GM11168 (cell line): ENCODE results near the gene JDP2.
"Not testable (repeated sequence)": the region's sequence is repeated elsewhere in the genome, so short reads cannot be mapped to it uniquely, and the experiment has no call there.

Experiments used
- in situ Hi-C: fragments of 300-500 bp; cut with MboI; formaldehyde crosslinking; loops from one replicate; pipeline ENCODE4 v1.12.0; 2022; ENCODE audit warnings: low sequenced_read_pairs; ENCODE audit not compliant: unreplicated experiment

Gene JDP2, protein sequence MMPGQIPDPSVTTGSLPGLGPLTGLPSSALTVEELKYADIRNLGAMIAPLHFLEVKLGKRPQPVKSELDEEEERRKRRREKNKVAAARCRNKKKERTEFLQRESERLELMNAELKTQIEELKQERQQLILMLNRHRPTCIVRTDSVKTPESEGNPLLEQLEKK

DNA sequence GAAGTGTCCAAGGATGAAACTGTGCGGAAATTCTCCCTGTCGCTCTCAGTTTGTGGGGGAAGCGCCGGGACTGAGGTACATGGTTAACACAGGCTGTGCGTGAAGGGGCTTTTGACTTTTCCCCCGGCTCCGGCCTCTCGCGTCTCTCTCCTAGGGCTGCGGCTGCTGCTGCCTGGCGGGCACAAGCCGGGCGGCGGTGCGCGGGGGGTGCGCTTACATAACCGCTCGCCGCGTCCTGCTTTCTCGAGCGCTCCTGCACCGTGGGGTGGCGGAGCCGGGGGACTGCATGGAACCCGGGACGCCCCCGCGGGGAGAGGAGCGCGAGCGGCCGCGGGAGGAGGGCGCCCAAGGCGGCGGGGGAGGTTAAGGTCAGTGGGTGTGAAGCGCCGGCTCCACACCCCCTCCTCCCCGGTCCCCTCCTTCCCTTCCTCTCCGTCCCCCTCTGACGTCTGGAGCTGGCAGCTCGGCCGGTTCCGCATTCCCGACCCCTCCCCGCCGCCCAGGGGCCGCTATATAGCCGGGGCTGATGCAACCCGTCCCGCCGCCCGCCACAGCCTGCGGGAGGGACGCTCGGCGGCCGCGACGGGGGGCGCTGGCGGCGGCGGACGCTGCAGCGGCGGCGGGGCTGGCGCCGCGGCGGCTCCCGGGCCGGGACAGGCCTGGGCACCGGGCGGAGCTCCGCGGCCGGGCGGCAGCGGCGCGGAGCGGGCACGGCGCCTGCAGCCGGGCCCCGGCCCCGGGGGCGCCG, at the start of gene JDP2:
Gene JDP2, plus strand, starts transcription at position 541 of the 748 bp plus-strand sequence. CDS start 9,899 bp downstream, outside the sequence.
- in situ Hi-C loops: no loop called here

DNA sequence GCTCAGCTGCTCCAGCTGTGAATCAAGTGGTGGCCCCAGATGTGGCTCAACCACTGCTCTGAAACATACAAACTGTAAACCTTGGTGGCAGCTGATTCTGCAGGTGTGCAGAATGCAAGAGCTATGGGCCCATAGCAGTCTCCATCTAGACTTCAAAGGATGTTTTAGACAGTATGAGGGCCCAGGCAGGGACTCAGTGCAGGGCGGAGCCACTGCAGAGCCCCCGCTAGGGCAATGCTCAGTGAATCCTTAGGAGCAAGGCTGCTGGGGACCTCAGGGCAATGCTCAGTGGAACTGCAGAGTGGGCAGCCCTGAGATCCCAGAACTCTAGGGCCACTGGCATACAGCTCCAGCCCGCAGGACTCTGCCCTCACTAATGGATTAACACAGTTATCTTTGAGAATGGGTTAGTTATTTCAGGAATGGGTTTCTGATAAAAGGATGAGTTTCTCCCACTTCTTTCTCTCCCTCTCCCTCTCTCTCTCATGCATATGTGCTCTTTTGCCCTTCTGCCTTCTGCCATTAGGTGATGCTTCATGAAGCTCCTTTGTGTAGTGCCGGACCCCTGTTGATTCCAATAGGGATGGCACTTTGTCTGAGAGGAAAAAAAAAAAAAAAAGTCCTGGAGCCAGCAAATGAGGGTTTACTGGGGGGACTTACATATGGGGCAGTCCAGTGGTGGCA, 48.4 kb upstream of the JDP2 start:
- in situ Hi-C loops: no loop called here

DNA sequence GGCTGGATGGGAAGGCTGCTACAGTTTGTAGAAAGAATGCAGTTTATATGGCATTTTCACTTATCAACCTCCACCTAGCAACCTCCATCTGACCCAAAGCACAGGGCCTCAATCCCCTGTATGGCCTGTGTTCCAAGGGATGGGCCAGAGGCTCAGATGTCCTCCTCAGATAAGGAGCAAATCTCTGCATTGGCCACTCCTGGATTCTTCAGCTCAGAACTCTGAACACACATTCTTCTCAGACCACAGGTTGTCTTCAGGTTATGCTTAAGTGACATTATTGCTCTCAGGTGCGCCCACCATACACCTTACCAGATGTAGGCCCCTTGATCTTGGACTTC, 47.9 kb upstream of the JDP2 start:
- in situ Hi-C loops: no loop called here

DNA sequence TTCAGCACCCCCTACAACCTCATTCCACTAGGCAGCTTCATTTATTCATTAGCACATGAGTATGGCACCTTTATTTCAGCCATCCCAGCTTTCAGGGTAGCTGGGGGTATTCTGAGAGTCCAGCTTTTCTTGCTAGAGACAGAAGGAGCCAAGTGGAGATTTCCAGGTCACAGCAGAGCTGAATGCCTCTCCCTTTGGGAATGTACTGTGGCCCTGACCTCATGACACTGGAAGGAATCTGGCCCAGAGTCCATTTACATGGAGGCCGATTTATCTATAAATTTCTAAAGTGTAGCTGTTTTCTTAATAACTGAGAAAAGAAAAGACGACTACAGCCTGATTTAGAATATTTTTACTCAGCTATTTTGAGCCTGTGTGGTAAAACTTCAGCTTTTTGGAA, 47.2 kb upstream of the JDP2 start:
- in situ Hi-C loops: no loop called here

DNA sequence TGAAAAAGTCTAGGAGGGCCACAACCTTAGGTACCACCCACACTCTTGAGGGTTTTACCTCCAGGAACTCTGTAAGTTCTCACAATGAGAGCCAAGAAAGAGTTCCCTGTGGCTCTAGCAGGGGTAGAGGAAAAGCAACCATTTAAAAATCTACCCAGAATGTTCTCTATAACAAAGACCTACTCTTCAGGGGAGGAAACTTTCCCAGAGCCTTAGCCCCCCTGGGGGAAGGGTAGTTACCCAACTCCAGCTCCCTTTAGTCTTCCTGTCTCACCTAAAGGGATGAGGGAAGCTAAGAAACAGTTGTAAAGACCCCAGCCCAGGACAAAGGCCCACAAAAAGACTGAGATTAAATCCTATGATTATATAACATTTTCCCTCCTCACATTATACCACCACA, 46.2 kb upstream of the JDP2 start:
- in situ Hi-C loops: no loop called here

DNA sequence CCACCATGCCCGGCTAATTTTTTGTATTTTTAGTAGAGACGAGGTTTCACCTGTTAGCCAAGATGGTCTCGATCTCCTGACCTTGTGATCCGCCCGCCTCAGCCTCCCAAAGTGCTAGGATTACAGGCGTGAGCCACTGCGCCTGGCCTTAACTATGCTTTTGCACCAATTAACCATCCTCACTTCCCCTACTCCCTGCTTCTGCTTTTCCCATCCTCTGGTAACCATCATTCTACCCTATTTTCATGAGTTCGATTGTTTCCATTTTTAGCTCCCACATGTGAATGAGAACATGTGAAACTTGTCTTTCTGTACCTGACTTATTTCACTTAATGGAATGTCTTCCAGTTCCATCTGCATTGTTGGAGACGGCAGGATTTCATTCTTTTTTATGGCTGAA, 44.6 kb upstream of the JDP2 start:
- in situ Hi-C loops: not testable (repeated sequence)

DNA sequence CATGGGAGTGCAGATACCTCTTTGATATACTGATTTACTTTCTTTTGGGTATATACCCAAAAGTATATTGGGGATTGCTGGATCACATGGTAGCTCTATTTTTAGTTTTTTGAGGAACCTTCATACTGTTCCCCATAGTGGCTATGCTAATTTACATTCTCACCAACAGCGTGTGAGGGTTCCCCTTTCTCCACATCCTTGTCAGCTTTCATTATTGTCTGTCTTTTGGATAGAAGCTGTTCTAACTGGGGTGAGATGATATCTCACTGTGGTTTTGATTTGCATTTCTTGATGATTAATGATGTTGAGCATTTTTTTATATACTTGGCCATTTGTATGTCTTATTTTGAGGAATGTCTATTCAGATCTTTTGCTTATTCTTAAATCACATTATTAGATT, 44.1 kb upstream of the JDP2 start:
- in situ Hi-C loops: no loop called here

DNA sequence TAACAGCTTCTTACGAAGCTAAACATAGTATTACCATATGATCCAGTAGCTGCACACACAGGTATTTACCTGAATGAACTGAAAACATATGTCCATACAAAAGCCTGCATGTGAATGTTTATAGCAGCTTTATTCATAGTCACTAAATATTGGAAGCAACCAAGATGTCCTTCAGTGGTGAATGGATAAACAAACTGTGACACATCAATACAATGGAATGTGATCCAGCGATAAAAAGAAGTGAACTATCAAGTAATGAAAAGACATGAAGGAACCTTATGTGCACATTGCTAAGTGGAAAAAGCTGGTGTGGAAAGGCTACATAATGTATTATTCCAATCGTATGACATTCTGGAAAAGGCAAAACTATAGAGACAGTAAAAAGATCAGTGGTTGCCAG, 38.1 kb upstream of the JDP2 start:
- in situ Hi-C loops: no loop called here

DNA sequence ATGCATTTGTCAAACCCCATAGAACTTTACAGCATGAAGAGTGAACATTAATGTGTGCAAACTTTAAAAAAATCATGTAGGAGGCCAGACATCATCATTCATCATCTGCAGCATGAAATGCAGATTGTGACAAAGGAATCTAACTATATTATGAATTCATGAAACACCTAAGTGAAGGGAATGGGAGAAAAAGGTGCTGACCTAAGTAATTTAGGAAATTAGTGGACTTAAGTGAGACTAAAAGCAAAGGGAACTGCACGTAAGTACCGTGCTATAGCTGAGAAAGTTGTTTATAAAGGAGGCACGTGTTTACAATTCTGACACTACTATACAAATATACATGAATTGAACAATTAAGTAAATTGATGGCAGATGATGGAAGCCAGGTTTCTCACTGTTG, 37.6 kb upstream of the JDP2 start:
- in situ Hi-C loops: no loop called here

DNA sequence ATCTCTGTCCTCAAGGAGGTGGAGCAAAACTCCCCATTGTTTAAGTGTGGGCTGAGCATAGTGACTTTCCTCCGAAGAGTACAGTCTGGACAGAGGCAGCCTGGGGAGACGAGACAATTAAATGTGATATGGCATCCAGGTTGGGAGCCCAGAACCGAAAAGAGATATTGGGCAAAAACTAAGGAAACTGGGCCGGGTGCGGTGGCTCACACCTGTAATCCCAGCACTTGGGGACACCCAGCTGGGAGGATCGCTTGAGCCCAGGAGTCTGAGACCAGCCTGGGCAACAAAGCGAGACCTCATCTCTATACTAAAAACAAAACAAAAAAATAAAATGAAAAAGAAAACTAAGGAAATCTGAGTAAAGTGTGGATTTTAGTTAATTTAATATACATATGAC, 35.9 kb upstream of the JDP2 start:
- in situ Hi-C loops: no loop called here

DNA sequence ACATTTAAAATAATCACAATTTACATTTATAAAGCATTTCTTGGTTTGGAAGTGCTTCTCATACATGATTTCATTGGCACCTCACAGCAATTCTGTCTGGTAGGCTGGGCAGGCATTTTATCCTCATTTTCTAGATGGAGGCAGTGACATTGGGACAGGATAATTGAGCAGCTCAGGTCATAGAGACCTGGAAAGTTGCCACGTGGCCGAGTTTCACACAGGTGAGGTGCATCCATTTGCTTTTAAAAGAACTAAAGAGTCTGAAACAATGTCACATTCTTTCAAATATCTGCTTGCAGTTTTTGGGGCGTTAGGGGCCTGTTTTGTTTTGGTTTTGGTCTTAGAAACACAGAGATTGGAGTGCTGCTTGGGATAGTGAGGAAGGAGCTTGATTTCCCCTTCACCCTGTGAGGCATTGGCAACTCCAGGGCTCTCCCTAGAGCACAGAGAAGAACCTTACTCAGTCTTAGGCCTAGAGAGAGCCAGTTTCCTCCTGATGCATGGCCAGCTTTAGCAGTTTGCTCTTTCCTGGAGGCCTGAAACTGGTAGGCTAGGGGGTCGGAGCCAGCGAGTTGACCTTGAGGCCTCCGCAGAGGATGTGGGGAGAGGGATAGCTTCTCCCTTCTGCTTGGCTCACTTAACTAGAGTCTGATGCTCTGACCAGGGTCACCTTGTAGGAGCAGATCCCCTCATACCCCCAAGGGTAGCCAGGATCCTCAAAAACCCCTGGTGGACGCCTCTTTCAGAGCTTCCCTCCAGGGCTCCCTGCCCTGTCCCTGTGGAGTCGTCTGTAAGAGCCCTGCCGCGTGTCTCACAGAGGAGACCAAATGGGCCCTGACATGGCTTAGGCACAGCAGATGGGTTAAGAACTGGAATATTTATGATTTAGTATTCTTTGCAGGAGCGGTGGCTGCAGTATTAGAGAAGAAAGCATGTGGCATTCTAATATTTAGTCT, 34.9 kb upstream of the JDP2 start:
- in situ Hi-C loops: no loop called here

DNA sequence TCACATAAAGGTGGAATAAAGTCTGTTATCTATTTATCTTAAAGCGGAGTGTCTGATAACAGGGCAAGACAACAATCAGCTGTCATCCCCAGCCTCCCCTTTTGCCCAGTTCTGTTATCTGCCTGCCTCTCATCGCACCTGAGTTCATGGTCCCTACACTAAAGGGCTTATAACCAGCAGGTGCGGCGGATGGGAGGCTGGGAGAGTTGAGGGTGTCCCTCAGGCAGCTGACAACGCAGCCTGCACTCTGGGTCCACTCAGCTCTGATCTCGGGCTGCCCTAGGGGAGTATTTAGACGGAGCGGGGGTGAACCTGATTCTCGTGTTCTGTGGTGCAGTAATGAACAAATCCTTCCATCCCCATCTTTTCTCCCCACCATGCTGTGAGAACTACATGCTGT, 34.0 kb upstream of the JDP2 start:
- in situ Hi-C loops: no loop called here

DNA sequence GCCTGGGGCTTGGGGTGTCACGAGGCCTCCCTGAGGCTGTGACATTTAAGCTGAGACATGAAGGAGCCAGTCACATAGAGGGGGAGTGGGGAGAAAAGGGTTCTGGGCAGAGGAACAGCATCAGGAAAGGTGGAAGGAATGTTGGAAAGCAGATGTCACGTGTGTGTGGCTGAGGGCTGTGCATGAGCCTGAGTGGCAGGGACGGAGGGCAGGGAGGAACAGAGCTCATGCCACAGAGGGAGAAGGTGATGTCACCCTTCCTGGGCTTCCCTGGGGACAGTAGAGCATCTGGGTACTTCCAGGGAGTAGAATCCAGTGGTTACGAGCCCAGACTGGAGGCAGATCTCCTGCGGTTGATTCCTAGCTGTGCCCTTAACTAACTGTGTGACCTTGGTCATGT, 32.0 kb upstream of the JDP2 start:
- in situ Hi-C loops: no loop called here

DNA sequence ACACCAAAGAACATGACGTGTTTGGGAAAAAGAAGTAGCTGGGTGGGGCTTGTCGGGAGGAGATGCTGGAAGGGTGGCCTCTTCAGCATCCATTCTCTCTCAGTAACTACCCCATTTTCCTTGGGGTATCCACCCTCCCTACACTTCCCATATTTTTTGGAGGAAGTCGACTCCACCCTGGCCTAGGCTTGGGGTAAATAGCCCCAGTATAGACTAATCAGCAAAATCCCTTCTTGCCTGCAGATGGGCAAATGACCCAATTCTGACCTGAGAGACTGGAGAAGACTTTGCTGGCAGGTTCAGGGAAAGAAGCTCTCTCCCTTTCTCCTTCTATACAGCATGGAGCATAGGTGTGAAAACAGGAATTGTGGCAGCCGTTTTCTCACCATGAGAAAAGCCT, 28.5 kb upstream of the JDP2 start:
- in situ Hi-C loops: no loop called here

DNA sequence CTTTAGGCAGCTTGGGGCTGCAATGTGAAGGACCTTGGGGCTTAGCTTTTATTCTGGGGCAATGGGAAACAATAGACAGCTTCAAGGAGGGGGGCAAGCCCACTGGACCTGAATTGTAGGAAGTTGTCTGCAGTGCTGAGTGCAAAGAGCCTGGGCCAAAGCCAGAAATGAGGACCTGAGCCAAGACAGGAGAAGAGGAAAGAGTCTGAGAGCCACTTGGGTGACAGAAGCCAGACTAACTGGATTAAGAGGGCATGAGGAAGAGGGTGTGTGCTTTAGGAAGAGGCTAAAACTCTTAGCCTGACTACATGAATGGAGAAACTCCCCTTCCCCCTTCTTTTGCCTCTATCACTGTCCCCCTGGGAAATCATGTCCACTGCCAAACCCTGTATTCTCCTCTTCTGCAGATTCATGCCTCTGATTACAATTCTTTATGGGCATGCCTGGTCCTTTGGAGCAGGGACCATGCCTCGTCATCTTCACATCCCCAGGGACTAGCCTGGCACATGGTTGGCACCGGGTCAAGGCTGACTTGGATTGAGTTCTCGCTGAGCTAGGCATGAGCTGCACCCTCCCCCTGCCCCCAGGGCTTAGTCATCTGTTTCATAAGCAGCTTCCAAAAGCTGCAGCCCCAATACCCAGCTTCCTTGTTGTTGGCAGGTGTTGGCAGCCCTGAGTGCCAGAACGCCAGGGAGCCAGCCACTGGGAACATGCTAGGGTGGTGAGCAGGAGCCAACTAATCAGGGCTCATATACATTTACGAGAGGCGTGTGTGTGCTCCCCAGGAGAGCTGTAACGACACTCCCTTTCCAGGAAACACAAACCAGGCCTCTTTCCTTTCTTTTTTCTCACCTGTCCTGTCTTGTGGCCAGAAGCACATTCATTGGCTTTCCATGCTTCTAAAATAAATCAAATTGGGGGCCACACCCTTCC, 27.7 kb upstream of the JDP2 start:
- in situ Hi-C loops: no loop called here

DNA sequence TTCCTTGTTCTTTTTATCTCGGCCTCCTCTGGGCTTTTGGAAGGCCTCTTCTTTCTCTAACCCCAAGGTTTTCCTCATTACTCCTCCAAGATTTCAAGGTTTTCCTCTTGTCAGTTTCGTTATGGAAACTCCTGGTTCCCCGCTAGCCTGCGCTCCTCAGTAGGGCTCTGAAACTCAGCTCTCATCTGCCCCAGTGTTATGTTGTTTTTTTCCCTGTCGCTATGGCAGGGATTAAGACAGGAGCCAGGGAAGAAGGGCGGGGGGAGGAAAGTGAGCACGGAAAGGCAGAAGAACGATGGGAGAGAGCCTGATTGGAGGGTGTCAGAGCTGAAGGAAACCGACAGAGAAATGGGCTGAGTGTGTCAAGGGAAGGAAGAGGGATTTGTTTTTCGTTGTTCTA, 26.5 kb upstream of the JDP2 start:
- in situ Hi-C loops: no loop called here

DNA sequence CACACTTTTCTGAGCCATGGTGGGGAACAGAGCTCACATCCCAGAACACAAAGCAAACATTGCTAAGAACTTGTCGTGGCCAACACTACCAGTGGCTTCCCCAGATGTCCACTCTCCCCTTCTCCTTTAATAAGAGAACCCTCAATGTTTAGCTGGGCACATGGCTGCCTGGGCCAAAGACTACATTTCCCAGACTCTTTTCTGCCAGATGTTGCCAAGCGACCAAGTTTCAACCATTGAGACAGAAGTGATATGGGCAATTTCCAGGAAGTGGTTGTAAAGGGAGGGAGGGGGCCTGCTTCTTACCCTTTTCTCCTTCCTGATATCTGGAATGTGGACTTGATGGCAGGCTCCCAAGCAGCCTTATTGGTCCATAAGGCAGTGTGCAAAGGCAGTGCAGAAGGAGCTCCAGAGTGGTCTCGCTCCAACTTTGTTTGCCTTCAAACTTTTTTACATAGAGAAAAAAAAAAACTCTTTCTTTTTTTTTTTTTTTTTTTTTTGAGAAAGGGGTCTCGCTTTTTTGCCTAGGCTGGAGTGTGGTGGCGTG, 24.9 kb upstream of the JDP2 start:
- in situ Hi-C loops: no loop called here

DNA sequence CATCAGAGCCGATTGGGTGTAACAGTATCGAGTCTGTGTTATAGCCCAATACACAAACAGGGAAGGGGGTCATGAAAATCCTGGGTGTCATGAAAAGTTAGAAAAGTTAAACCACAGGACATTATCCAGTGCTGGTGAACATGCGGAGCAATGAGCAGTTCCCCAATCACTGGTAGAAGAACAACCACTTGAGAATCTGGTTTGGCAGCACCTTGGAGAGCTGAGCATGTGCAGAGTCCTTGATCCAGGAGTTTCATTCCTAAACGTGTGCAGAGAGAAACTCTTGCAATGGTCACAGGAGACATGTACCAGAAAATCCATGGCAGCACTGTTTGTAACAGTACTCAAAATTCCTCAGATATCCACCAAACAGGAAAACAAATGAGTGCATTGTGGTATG, 23.0 kb upstream of the JDP2 start:
- in situ Hi-C loops: no loop called here

DNA sequence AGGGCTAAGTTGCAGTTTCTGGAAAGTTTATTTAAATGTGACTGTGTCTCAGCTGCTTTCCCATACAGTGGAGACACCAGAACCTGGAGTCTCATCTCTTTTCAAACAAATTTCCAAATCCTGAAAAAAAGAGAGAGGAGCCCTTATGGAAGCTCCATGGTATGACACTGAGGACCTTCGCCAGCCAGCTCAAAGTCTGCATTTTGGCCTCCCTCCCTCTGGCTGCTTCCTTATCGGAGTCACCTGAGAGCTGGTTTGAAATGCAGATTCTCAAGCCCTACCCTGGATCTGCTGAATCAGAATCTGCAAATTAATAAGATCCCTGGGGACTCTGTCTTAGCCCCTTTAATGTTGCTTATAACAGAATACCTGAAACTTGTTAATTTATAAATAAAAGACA, 21.7 kb upstream of the JDP2 start:
- in situ Hi-C loops: no loop called here
